Breast epithelium (tissue), 4 donors: ENCODE data around the gene SPTBN1. TPM values are rescaled to one million over a fixed set of nuclear protein-coding genes. Genes with fewer than 3 reads are reported as not detected.

ENCODE experiments used
- DNase-seq, 2 donors: peaks; one replicate each; pipeline ENCODE4 v3.0.0-alpha.2; 2019; ENCODE audit warnings: low spot score in 2 of 2
- H3K27ac ChIP-seq, 2 donors: fragments of 200-600 bp; sonication (generic) in 1 of 2; one replicate each; pipeline ENCODE4 v1.5.1; 2016 to 2019; ENCODE audit warnings: mild to moderate bottlenecking in 1 of 2
- H3K27me3 ChIP-seq, 2 donors: fragments of 200-600 bp; sonication (generic) in 1 of 2; one replicate each; pipeline versions ENCODE4 v1.5.1 to v1.6.0; 2017 to 2019; ENCODE audit warnings: control low read depth in 1 of 2, mild to moderate bottlenecking in 1 of 2
- H3K36me3 ChIP-seq: fragments of 200-600 bp; one replicate; pipeline ENCODE4 v1.5.1; 2019
- H3K4me1 ChIP-seq, 2 donors: fragments of 200-600 bp; sonication (generic); one replicate each; pipeline ENCODE4 v1.5.1; 2016 to 2019; ENCODE audit warnings: control low read depth in 1 of 2
- H3K4me3 ChIP-seq, 3 donors: fragments of 200-600 bp; sonication (generic); 1 replicate in 2 of 3; 2 replicates in 1 of 3; pipeline ENCODE4 v1.5.1; 2016 to 2019; ENCODE audit warnings: mild to moderate bottlenecking in 3 of 3, moderate library complexity in 2 of 3
- H3K9me3 ChIP-seq, 2 donors: fragments of 200-600 bp; sonication (generic) in 1 of 2; one replicate each; pipeline ENCODE4 v1.5.1; 2016 to 2019; ENCODE audit warnings: control low read depth in 1 of 2
- CTCF ChIP-seq, 3 donors: fragments of 450-650 bp; IDR thresholded peaks; one replicate each; pipeline ENCODE4 v1.5.1; 2016 to 2017; ENCODE audit warnings: antibody characterized with exemption in 3 of 3, mild to moderate bottlenecking in 3 of 3, moderate library complexity in 3 of 3
- POLR2A ChIP-seq: fragments of 450-650 bp; IDR thresholded peaks from one replicate; pipeline ENCODE4 v1.6.1; 2016; ENCODE audit warnings: antibody characterized with exemption, mild to moderate bottlenecking, moderate library complexity
- POLR2AphosphoS5 ChIP-seq, 3 donors: sonication (generic); formaldehyde crosslinking; IDR thresholded peaks; one replicate each; pipeline ENCODE4 v1.6.1; 2017; ENCODE audit warnings: antibody characterized with exemption in 3 of 3
- intact Hi-C: fragments of 100-400 bp; cut with DNase I; formaldehyde crosslinking; loops from one replicate; pipeline ENCODE4 v1.15.1; 2023; ENCODE audit warnings: low total_unique reads
- total RNA-seq, 3 donors: library from RNA; depleted of rRNA; stranded (reverse); fragments of >200 nt; gene quantifications; one replicate each; pipeline ENCODE4 v1.1.0, GENCODE V29; 2016

SPTBN1 gene
- total RNA-seq, 3 donors from 2014 or later, result 223 to 1,216 (median 273) TPM

GRCh38 chr2:54646170-54646927 lies 190.2 kb downstream of the SPTBN1 start:
- intact Hi-C loops, result no loop called here
- no peaks in the 10 kb centered on the region for H3K9me3 ChIP-seq
- H3K4me1 ChIP-seq, result no peaks in the 10 kb centered on the region
- no peaks in the 10 kb centered on the region for H3K27me3 ChIP-seq
- TF ChIP-seq POLR2AphosphoS5 (IDR thresholded peaks at IDR 0.05), result no peak
- TF ChIP-seq POLR2A, result no peak
- no peak for TF ChIP-seq CTCF (IDR thresholded peaks at IDR 0.05)
- DNase-seq, result no peak
- no peak overlapping the region for H3K4me3 ChIP-seq
- H3K36me3 ChIP-seq, result peaks cover 30% of the 10 kb centered on the region
- no peak overlapping the region for H3K27ac ChIP-seq

DNA sequence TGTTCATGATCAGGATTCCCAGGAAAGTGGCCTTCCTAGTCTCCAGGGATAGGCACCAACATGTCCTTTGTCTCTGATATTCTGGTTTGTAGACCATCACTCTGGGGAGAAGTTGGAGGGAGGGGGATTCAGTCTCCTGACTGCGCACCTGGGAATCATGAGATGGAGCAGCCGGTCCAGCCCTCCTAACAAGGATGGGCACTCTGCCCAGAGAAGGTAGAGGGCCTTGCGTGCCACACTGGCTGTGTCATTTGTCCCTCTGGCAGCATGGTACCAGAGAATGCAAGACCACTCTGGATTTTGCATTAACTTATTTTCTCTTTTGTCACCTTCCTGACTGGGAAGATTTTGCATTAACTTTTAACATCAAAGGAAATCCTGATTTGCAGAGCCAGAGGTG lies 192.1 kb downstream of the SPTBN1 start:
- no peak overlapping the region for H3K27ac ChIP-seq
- H3K9me3 ChIP-seq, result no peaks in the 10 kb centered on the region
- intact Hi-C loops, result no loop called here
- H3K4me1 ChIP-seq, result no peaks in the 10 kb centered on the region
- H3K4me3 ChIP-seq, result no peak overlapping the region
- TF ChIP-seq CTCF (IDR thresholded peaks at IDR 0.05) (no peak), POLR2A (no peak), POLR2AphosphoS5 (IDR thresholded peaks at IDR 0.05) (no peak)
- no peaks in the 10 kb centered on the region for H3K27me3 ChIP-seq
- DNase-seq, result no peak
- peaks cover 30% of the 10 kb centered on the region for H3K36me3 ChIP-seq

DNA sequence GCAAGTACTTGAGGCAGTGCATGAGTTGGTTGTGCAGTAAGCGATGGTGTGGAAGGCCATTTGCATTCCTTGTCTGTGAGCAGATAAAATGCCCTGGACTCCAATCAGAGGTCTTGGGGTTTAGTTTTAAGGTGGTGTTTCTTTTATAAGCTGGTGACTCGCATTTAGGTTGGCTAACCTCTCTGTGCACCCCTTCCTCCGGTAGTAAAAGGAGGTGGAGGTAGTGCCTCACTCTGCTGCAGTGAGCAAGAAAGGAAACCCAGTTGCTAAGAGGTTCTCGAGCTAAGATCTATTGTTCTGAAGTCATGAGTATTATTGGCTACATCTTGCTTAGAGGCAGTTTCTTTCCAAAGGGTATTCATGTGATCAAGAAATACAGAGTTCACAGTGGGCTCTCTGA lies 193.1 kb downstream of the SPTBN1 start:
- intact Hi-C loops, result no loop called here
- Histone ChIP-seq H3K27ac (no peak overlapping the region), H3K4me1 (no peaks in the 10 kb centered on the region), H3K4me3 (no peak overlapping the region), H3K27me3 (no peaks in the 10 kb centered on the region), H3K9me3 (no peaks in the 10 kb centered on the region), H3K36me3 (peaks cover 27% of the 10 kb centered on the region)
- no peak for TF ChIP-seq POLR2A
- TF ChIP-seq POLR2AphosphoS5 (IDR thresholded peaks at IDR 0.05), result no peak
- TF ChIP-seq CTCF (IDR thresholded peaks at IDR 0.05), result no peak
- DNase-seq, result no peak

DNA sequence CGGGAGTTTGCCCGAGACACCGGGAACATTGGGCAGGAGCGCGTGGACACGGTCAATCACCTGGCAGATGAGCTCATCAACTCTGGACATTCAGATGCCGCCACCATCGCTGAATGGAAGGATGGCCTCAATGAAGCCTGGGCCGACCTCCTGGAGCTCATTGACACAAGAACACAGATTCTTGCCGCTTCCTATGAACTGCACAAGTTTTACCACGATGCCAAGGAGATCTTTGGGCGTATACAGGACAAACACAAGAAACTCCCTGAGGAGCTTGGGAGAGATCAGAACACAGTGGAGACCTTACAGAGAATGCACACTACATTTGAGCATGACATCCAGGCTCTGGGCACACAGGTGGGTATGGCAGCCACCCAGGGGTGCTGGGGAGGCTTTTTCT lies 193.5 kb downstream of the SPTBN1 start:
- Histone ChIP-seq H3K4me1 (no peaks in the 10 kb centered on the region), H3K27ac (no peak overlapping the region), H3K4me3 (no peak overlapping the region), H3K9me3 (no peaks in the 10 kb centered on the region), H3K27me3 (no peaks in the 10 kb centered on the region), H3K36me3 (peaks cover 27% of the 10 kb centered on the region)
- DNase-seq, result no peak
- TF ChIP-seq POLR2A (no peak), CTCF (IDR thresholded peaks at IDR 0.05) (no peak), POLR2AphosphoS5 (IDR thresholded peaks at IDR 0.05) (no peak)
- intact Hi-C loops, result no loop called here

DNA sequence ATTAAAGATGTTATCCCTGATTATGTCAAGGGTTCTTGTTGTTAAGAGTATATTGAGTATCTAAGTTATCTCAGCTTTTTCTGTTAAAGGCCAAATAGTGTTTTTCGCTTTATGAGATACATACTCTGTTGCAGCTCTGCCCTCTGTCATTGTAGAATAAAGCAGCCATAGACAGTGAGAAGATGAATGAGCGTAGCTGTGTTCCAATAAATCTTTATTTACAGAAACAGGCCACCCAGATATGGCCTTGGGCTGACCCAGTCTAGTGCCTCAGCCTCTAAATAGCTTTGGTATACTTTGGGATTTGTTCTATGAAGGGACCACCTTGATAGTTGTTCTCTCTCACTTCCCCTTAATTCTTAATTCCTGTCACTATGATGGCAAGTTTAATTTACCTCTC lies 194.5 kb downstream of the SPTBN1 start:
- TF ChIP-seq CTCF (IDR thresholded peaks at IDR 0.05) (no peak), POLR2A (no peak), POLR2AphosphoS5 (IDR thresholded peaks at IDR 0.05) (no peak)
- Histone ChIP-seq H3K27me3 (no peaks in the 10 kb centered on the region), H3K4me3 (no peak overlapping the region), H3K36me3 (peaks cover 23% of the 10 kb centered on the region), H3K4me1 (no peaks in the 10 kb centered on the region), H3K9me3 (no peaks in the 10 kb centered on the region), H3K27ac (no peak overlapping the region)
- intact Hi-C loops, result no loop called here
- DNase-seq, result no peak
